Stimulated activated CD4-positive, alpha-beta T cell treated with anti-CD3 and anti-CD28 coated beads, Interleukin-15, amount 100 ng/mL, for 1 hour (primary cell): ENCODE results near the gene GCG.

Experiments used
- DNase-seq, 2 donors: peaks; one replicate each; pipeline ENCODE4 v3.0.0-alpha.2; 2020; ENCODE audit warnings: low read depth in 1 of 2, low spot score in 1 of 2

GCG gene

GRCh38 chr2:162103443-162104009 is 48.5 kb downstream of the GCG start:
- no peak for DNase-seq

DNA sequence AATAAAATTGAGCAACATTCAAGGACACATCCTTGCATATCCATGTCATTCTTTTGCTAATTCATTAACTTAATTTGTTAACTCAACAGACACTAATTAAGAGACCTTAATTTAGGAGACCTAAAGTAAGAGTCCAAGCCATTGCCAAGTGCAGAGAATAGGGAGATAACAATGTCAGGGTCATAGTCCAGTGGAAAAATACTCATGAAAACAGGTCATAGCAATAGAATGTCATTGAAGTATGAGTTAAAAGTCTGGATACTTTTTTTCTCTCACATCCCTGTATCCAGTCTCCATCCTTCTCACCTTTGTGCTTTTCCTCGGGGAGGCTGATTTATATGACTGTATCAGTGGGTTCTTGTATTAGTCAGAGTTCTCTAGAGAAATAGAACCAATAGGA is 51.5 kb downstream of the GCG start:
- no peak for DNase-seq

- DNase-seq: no peak
These were observed 52.2 kb downstream of the GCG start for GRCh38 chr2:162099836-162100235.
